ENCODE measurements around the gene SARDH.
"Not testable (repeated sequence)": the region's sequence is repeated elsewhere in the genome, so short reads cannot be mapped to it uniquely, and the experiment has no call there.

SARDH gene

DNA sequence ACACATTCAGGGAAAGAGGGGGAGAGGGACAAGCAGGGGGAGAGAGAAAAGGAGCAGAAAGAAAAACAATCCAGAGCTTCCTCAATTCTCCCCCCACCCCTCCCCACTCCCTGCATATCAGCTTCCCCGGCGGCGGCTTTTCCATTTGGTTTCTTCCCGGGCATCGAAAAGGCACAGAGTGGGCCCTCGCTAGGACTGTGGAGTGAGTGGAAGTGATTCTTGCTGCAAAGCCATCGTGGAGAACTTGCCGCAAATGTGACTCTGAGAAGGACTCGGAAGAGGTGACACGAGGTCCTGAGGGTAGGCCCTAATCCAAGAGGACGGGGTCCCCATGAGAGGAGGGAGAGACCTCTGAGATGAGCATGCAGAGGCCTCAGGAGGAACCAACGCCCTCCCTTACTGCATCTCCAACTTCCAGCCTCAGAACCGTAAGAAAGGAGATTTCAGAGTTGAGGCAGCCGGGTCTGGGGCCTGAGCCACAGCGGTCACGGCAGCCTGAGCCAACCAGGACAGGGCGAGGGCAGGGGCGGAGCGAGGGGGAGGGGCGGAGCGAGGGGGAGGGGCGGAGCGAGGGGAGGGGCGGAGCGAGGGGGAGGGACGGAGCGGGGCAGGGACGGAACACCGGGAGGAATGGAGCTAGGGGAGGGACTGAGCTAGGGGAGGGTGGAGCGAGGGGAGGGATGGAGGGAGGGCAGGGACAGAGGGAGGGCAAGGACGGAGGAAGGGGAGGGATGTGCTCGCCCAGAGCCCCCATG, 21.2 kb upstream of the SARDH start:
- DNase-seq: no peak

GRCh38 chr9:133758228-133758627, 20.1 kb upstream of the SARDH start:
- no peak for DNase-seq

DNA sequence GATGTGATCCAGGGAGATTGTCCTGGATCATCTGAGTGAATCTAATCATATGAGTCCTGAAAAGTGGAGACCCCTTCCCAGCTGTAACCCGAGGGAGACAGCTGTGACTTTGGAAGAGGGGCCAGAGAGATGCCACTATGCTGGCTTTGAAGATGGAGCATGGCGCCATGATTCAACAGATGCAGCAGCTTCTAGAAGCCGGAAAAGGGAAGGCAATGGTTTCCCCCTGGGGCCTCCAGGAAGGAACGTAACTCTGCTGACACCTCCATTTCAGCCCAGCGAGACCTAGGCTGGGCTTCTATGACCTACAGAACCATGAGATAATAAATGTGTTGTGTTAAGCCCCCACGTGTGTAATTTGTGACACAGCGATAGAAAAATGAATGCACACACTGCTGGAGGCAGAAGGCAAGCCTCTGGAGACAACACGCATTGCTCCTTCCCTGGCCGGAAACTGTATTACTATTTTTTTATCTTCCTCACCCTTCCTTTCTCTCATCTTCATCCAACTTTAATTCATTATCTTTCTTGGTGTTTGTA, 16.6 kb upstream of the SARDH start:
- DNase-seq: no peak

- DNase-seq: no peak
These were observed 16.0 kb upstream of the SARDH start for GRCh38 chr9:133754187-133754586.

- DNase-seq: no peak
These were observed 14.7 kb upstream of the SARDH start for GRCh38 chr9:133752739-133753446.

DNA sequence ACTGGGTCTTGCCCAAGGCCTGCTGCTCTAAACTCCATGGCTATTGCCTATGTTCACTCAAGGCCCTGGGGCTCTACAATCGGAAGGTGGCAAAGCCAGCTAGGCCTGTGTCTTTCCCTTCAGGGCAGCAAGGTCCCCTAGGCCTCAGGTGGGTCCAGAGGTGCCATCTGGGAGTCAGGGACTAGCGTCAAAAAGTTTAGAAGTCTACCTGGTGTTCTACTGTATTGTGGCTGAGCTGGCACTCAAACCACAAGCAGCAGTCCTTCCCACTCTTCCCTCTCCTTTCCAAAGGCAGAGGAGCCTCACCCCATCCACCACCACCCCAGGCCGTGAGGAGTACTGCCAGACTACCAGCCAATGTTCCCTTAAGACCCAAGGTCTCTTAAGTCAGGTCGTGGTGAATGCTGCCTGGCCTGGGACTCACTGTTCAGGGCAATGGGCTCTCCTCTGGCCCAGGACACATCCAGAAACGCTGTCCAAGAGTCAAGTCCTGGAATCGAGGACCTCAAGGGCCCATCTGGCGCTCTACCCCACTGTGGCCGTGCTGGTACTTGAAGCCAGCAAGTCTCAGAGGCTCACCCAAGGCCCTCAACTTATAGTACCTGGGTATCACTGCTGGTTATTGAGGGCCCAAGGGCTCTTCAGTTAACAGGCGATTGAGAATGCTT, 13.0 kb upstream of the SARDH start:
- no peak for DNase-seq

- DNase-seq: no peak
These were observed 9.2 kb upstream of the SARDH start for GRCh38 chr9:133747309-133747708.

DNA sequence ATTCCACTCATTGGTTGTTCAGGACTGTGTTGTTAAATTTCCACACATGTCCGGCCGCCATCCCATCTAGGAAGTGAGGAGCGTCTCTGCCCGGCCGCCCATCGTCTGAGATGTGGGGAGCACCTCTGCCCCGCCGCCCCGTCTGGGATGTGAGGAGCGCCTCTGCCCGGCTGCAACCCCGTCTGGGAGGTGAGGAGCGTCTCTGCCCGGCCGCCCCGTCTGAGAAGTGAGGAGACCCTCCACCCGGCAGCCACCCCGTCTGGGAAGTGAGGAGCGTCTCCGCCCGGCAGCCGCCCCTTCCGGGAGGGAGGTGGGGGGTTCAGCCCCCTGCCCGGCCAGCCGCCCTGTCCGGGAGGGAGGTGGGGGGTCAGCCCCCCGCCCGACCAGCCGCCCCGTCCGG, 6.4 kb upstream of the SARDH start:
- DNase-seq: not testable (repeated sequence)

- DNase-seq: peak; percentile 77 to 83
These were observed 4.8 kb upstream of the SARDH start for GRCh38 chr9:133742849-133743444.

- DNase-seq: no peak
These were observed 4.1 kb upstream of the SARDH start for GRCh38 chr9:133742251-133742650.

GRCh38 chr9:133741716-133742115, 3.6 kb upstream of the SARDH start:
- DNase-seq: no peak

GRCh38 chr9:133740911-133741310, 2.8 kb upstream of the SARDH start:
- no peak for DNase-seq

DNA sequence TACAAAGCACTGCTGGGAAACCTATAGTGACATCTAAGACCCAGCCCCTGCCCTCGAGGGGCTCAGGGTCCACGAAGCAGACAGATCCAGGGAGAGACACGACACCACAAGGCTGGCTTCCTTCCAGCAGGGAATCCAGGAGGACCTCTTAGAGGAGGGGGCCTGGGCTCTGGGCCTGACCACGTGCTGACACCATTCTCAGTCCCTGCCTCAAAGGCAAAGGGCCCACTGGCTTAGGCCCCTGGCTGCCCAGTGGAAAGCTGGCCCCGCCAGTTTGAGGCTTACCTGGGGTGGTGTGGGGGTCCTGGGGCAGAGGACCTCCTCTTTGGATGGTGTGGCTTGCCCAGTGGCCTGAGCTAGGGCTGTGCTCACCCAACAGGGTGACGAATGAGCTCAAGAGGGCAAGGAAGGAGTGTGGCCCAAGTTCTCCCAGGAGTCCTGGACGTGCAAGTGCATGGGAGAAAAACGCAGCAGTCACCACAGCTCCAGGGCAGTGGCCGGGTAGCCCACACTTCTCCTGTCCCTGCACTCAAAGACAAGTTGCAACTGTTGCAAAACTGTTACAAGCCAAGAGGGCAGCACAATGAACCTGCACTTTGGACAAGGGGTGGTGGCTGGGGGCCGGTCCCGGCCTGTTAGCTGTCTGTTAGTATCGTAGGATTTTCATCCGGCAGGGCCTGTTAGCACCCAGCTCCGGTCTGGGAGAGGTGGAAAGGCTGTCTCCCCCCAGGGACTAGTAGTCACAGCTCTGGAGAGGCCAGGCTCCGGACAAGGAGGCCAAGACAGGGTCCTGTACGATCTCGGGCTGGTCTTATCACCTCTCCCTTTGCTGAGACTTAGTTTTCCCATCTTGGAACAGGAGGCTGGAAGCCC, 1.5 kb upstream of the SARDH start:
- DNase-seq: no peak

- DNase-seq: no peak
These were observed 581 bp upstream of the SARDH start for GRCh38 chr9:133738640-133739225.

DNA sequence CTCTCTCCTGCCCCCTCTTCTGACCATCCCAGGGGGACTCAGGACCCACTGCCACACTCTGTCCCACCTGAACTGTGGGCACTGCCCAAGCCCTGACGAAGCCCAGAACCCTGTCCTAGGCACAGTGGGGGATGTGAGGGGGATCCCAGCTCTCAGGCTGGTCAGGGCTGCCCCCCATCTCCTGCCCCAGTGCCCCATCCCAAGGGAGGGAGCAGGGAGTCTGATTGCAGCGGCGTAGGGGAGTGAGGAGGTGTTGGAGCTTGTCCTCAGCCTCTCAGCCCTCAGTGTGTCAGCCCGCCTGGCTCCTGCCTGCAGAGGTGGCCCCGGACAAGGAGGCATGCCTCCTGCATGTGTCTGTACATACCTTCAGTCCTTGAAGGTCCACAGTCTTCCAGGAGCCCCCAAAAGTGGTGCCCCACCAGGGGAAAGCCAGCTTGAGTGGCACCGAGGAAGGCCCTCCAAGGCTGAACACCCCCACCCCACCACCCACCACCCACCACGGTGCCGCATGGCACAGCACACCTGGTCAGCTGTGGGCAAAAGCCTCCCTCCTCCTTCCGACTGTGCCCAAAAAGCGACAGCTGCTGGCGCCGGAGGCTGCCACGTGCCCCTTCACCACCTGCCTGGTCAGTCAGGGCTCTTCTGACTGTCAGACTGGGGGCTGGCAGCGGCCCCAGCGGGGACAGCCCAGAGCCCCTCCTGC, 930 bp downstream of the SARDH start:
- DNase-seq: no peak

GRCh38 chr9:133735931-133736330, 2.2 kb downstream of the SARDH start:
- no peak for DNase-seq

DNA sequence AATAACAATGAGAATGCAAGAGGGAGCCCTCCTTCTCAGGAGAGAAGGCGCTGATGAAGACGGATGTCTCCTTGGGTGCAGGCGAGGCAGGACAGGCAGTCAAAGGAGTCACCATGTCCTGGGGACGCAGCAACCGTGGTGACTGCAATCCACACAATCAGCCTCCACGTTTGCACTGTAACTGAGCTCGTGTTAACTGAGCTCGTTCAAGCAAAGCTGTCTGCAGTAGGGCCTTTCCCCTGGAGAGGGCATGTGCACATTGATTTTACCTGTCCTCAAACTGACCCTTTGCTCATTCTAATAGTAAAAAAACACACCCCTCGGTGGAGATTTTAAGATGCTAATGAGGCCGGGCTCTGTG, 2.8 kb downstream of the SARDH start:
- DNase-seq: no peak

DNA sequence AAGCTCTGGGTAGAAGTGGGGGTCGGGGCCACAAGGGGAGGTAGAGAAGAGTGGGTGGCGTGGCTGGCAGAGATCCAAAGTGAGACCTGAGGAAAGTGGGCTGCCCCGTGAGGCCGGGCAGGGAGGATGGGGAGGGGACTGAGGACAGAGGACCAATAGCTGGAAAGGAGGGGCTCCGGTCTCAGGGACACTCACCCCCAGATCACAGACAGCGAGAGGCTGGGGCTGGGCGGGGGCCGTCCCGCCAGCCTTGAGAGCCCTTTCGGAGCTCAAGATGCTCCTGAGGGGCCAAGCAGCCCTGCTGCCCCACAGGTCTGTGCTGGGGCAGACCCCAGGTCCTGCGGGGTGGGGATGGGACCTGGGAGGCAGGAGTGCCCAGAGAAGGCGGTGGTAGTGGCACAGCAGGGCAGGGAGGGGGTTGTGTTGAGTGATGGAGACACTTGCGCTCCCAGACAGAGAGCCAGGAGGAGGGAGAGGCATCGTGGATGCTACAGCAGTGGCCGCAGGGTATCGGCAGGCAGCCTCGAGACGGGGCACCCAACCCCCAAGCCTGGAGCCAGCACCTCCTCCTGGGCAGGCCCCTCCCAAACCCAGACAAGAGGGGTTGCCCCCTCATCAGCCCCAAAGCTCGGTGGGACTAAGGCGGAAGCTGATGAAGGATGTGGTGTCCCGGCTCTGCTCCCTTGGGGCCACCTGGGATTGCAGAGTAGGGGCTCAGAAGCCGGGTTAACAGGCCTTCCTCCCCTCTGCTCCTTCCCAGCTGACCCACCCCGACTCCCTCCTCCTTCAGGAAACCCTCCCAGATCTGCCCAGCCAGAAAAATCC, 3.4 kb downstream of the SARDH start:
- DNase-seq: no peak

- no peak for DNase-seq
These were observed 4.2 kb downstream of the SARDH start for GRCh38 chr9:133733796-133734533.

DNA sequence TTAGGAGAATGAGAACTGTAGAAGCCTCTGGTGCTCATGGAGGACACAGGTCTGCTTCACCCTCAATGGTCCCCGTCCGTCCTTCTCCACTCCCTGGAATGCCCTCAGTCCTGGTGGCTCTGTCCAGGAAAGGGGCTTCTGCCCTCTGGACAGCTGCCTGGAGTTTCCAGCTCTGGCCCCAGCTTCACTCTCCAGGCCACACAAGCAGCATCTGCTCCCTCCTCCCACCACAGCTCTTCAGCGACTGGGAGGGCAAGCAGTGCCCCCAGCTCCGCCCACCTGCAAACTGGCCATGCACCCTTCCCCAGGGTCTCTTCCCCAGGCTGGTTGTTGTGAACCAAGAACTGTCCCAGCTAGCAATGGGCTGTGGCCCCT, 4.7 kb downstream of the SARDH start:
- no peak for DNase-seq

Data from activated CD4-positive, alpha-beta T cell treated with anti-CD3 and anti-CD28 coated beads, Interleukin-2, amount 50 U/mL, for 48 hours (primary cell).